Measurements from ENCODE around the gene FAM120B.
A peak's percentile ranks its signal among the peaks of the same experiment; 100 is the strongest.

Gene FAM120B

GRCh38 chr6:170447561-170447930 is 141.0 kb downstream of the FAM120B start:
- Histone ChIP-seq H3K4me3 (no peak overlapping the region), H3K27ac (no peak overlapping the region)

DNA sequence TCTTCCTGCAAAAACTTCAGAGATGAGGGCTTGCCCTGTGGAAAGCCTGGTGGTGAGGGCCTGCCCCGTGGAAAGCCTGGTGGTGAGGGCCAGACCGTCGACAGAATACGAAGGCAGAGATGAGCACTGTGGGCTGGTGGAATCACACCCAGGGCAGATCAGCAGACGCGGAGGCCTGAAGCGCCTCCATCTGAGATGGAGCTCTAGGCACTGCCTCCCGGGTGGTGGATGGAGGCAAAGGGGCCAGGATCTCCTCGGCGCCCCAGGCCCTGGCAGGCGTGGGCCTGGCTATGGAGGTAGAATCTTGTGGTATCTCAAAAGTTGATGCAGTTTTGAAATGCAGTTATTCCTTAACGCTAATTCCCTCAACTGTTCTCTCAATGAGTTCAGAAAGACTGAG is 141.8 kb downstream of the FAM120B start:
- H3K27ac ChIP-seq: peak overlapping the region in 2 of 21 experiments; percentile 5

DNA sequence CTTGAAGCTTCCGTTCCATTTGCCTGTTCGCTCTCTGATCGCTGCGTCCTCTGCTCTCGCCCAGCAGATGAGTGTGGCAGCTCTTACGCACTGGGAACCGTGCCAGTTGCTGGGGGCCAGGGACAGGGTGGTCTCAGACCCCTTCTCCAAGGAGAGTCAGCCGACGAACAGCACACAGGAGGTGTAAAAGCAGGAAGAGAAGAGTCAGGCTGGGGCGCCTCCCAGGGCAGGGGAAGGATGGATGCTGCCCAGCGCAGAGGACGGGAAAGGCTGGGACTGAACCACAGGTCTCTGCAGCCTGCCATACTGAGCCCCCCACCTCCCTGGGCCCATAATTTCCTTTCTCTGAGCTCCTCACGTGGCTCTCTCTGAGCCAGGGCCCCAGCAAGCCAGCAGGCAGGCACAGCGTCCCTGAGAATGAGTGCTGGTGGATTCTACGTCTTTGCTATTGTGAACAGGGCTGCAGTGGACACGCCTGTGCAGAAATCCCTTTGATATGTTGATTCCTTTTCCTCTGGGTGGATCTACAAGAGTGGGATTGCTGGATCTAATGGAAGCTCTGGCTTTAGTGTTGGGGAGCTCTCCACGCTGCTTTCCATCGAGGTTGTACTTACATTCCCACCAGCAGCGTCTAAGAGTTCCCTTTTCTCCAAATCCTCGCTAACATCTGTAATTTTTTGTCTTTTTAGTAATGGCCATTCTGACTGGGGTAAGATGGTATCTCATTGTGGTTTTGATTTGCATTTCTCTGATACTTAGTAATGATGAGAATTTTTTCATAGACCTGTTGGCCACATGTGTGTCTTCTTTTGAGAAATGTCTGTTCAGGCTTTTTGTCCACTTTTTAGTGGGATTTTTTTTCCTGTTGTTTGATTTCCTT is 142.4 kb downstream of the FAM120B start:
- Histone ChIP-seq H3K4me3 (no peak overlapping the region), H3K27ac (peak overlapping the region in 2 of 21 experiments; percentile 5)

More for the DNA sequence above, 141.8 kb downstream of the FAM120B start:
- H3K4me3 ChIP-seq: no peak overlapping the region

DNA sequence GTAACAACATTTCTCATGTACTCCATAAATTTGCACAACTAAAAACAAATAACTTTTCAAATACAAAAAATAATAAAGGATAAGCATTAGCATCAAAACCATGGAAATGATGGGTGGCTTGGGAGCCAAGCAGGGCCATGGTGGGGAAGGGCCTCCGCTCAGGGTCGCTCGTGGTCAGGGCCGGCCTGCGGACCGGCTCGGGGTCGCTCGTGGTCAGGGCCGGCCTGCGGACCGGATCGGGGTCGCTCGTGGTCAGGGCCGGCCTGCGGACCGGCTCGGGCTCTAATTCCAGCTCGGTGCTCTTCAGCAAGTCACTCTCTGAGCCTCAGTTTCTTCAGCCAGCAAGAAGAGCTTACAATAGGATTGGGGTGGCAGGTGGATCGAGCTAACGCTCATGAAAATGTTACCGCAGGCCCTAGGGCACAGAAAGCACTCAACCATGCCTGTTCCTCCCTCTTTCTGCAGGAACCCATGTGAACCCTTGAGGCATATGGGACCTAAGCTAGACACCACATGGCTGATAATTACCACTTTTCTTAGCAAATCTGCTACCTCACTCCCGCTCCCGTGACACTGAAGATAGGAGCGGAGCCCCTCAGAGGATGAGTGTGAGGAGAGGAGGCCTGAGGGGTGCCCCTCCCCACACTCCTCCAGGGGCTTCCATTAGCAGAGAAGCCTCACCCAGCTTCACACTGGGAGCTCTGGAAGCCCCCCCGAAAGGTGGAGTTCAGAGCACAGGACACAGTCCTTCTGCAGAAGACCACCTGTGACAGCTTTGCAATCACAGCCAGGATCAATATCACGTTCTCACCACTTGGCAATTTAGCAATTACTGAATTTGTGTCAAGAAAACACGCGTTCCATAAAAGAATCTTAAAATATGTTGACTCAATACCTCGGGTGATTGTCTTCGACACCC is 143.5 kb downstream of the FAM120B start:
- H3K4me3 ChIP-seq: no peak overlapping the region

GRCh38 chr6:170450916-170451761 is 144.6 kb downstream of the FAM120B start:
- Histone ChIP-seq H3K27ac (no peak overlapping the region), H3K4me3 (no peak overlapping the region)

More for the DNA sequence above, 143.5 kb downstream of the FAM120B start:
- H3K27ac ChIP-seq: no peak overlapping the region

GRCh38 chr6:170451762-170452651 is 145.4 kb downstream of the FAM120B start:
- H3K4me3 ChIP-seq: no peak overlapping the region
- H3K27ac ChIP-seq: no peak overlapping the region

DNA sequence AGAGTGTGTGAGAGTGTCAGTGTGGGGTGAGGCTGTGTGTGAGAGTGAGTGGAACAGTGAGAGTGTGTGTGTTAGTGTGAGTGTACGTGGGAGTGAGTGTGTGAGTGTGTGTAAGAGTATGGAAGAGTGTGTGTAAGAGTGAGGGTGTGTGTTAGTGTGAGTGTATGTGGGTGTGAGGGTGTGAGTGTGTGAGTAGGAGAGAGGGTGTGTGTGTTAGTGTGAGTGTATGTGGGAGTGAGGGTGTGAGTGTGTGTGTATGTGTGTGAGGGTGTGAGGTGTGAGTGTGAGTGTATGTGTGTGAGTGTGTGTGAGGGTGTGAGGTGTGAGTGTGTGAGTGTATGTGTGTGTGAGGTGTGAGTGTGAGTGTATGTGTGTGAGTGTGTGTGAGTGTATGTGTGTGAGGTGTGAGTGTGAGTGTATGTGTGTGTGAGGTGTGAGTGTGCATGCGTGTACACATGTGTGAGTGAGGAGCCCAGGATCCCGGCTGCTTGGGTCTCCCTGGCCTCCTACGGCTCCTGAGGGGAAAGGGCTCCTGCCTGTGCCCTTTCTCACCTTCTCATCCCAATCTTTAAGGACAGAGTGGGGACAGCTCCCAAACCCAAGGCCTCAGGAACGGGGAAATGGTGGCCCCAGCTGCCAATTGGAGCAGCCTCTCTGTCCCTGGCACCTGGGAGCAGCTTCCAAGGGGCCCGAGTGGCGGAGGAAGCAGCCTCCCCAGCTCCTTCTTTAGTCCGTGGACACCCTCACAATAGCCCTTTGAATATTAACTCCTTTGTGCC is 146.4 kb downstream of the FAM120B start:
- Histone ChIP-seq H3K4me3 (no peak overlapping the region), H3K27ac (no peak overlapping the region)

- Histone ChIP-seq H3K27ac (no peak overlapping the region), H3K4me3 (no peak overlapping the region)
Observed at GRCh38 chr6:170453586-170454511, 147.3 kb downstream of the FAM120B start.

DNA sequence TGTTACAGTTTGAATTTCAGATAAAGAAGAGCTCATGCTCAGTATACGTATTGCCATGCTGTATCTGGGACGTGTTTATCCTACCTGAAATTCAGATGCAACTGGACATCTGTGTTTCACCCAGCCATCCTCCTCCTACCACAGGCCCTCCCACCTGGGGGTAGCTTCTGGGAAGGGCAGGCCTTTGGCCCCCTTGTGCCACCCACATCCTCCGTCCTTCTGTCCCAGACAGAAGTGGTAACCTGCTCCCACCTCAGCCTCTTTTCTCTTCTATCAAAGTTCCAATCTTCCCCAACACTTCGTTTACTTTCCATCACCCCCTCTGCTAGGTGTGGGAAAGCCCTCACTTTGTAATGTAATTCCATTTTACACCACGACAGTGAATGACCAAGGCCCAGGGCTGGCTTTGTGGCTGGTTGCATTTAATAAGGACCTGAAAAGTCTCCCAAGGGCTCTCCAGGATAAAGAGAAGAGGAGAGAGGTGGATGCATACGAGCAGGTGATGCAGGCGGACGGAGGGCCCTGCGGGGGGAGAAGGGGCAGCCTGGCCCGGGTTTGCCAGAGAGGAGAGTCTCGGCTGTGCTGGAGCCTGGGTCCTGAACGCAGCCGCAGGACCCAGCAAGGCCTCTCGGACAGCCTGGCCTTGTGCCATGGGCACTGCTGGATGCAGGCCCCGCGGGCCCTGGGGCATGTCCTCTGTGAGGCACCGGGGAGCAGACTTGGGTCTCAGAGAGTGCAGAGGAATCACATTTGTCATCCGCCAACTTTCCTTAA is 148.1 kb downstream of the FAM120B start:
- no peak overlapping the region for H3K4me3 ChIP-seq
- no peak overlapping the region for H3K27ac ChIP-seq

DNA sequence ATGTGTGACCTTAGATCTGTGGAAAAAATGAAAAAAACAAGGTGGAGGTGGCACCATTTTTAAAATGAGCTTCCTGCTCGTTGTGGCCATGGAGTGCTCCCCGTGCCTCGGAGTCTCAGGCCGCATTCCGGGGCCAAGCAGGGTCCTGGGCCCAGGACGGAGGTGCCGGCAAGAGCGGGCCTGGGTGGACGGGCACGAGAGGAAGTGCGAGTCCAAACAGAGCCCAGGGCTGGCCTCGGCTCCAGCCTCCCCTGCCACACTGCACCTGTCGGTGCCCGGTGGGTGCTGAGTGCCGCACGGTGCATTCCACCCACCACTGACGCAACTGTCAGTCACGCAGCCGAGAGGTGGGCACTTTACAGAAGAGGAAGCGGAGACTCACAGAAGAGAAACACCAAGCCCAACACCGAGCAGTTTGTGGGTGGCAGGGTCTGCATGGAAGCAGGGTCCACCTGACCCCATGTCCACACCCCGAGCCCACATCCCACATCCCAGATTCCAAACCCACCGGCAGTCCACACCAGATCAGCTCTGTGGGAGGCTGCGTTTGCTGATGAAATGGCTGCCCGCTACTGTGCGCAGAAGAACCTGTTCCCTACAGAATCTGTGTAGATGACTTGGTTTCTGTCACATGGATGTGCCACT is 148.9 kb downstream of the FAM120B start:
- H3K4me3 ChIP-seq: no peak overlapping the region

GRCh38 chr6:170456334-170456733 is 149.8 kb downstream of the FAM120B start:
- Histone ChIP-seq H3K4me3 (no peak overlapping the region), H3K27ac (no peak overlapping the region)

More for the DNA sequence above, 148.9 kb downstream of the FAM120B start:
- no peak overlapping the region for H3K27ac ChIP-seq
